GM12865 (cell line): Measurements from ENCODE around the gene PTCH1.

Experiments used
- DNase-seq: peaks from one replicate; pipeline ENCODE4 v3.0.0; 2010; ENCODE audit warnings: low read depth
- H3K4me3 ChIP-seq: 2 replicates; pipeline ENCODE4 v1.5.1; 2011; ENCODE audit warnings: mild to moderate bottlenecking, low read depth, low read length, control low read depth
- CTCF ChIP-seq: IDR thresholded peaks from 2 replicates; pipeline ENCODE4 v1.5.1; 2011; ENCODE audit warnings: low read length, control low read depth, low read depth, inconsistent platforms; ENCODE audit not compliant: insufficient read depth; ENCODE audit errors: missing control alignments

PTCH1 gene

GRCh38 chr9:95494022-95494415, 22.8 kb downstream of the PTCH1 start:
- TF ChIP-seq CTCF: no peak
- no peak overlapping the region for H3K4me3 ChIP-seq
- no peak for DNase-seq

GRCh38 chr9:95493402-95493801, 23.4 kb downstream of the PTCH1 start:
- H3K4me3 ChIP-seq: no peak overlapping the region
- TF ChIP-seq CTCF: no peak
- DNase-seq: no peak

GRCh38 chr9:95491543-95492320, 25.0 kb downstream of the PTCH1 start:
- no peak for DNase-seq
- H3K4me3 ChIP-seq: no peak overlapping the region
- TF ChIP-seq CTCF: no peak

GRCh38 chr9:95488954-95489353, 27.8 kb downstream of the PTCH1 start:
- no peak for DNase-seq
- no peak overlapping the region for H3K4me3 ChIP-seq
- TF ChIP-seq CTCF: no peak

GRCh38 chr9:95486318-95486717, 30.5 kb downstream of the PTCH1 start:
- TF ChIP-seq CTCF: no peak
- no peak overlapping the region for H3K4me3 ChIP-seq
- DNase-seq: no peak

- no peak for DNase-seq
- H3K4me3 ChIP-seq: no peak overlapping the region
- TF ChIP-seq CTCF: no peak
Measured at GRCh38 chr9:95484225-95484624, 32.5 kb downstream of the PTCH1 start.

GRCh38 chr9:95483431-95483830, 33.3 kb downstream of the PTCH1 start:
- H3K4me3 ChIP-seq: no peak overlapping the region
- TF ChIP-seq CTCF: no peak
- no peak for DNase-seq
